Heart left ventricle (tissue), 13 donors: ENCODE results near the gene AMBP.

Source experiments
- POLR2A ChIP-seq, 2 donors: fragments of 450-650 bp; IDR thresholded peaks; one replicate each; pipeline ENCODE4 v1.6.1; 2017; ENCODE audit warnings: antibody characterized with exemption in 2 of 2, mild to moderate bottlenecking in 2 of 2, moderate library complexity in 2 of 2
- TF ChIP-seq, protein P1 (sequence below), 12 donors: fragments of 200-600 bp; sonication (generic) in 4 of 12; IDR thresholded peaks; one replicate each; pipeline versions ENCODE4 v1.5.0 to v1.8.0; 2018 to 2022; ENCODE audit warnings: antibody characterized with exemption in 12 of 12, mild to moderate bottlenecking in 5 of 12
- donor health status: ischemic (EF 13 %, LVEDD 7.1; RV severe dilation, severe dysfunction).
- donor health status: DM: no; HTN: yes; CAD: no.
- donor health status: DM: no; HTN: no; CAD: no.
- donor health status: ischemic (EF 25% LVEDD 6.9; RV normal size, moderate dysfunction).
- donor health status: ischemic (EF 25% LVEDD 5.7; RV mildly dilated, moderate dysfunction).
- donor health status: ischemic (EF 35%, LVEDD 5.7; RV mildly dilated, moderate dysfunction).
- donor health status: nonischemic (EF 11% LVEDD 7.7; RV severe dilation, severe dysfunction).
- donor health status: DM: yes; HTN: yes; CAD: no.
- donor health status: PGD.
- donor health status: ischemic (EF 29% LVEDD 5.4; RV normal size, mild dysfunction).
- donor health status: nonischemic (EF 23%, LVEDD 6.1; RV moderate dilation, normal function).

DNA sequence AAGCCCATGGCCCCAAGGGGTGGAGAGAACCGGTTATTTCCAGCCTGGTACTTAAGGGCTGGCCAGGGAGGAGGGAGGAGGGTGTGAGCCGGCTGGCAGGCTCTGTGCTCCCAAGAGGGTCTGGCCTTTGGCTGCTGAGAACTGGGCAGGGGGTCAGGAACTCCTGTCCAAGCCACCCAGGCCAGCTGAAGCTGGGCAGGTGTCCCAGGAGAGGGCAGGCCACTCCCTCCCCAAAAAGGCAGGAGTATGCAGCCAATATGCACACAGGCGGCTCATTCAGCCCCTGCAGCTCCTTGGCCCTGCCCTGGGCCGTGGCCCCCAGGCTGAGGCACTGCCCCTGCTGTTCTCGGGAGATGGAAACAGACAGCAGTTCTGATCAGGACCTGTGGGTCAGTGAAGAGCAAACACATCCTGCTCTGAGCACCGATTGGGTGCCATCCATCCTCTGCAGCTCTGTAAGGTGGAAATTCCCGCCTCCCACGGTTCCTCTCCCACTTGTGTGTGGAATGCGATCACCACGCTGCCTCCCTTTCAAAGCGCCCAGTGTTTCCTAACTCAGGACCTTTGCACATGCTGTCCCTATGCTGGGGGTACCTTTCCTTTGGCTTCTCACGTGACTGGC is 38.1 kb upstream of the AMBP start:
- TF ChIP-seq POLR2A (IDR thresholded peaks at IDR 0.05): no peak
- TF ChIP-seq, protein P1, sequence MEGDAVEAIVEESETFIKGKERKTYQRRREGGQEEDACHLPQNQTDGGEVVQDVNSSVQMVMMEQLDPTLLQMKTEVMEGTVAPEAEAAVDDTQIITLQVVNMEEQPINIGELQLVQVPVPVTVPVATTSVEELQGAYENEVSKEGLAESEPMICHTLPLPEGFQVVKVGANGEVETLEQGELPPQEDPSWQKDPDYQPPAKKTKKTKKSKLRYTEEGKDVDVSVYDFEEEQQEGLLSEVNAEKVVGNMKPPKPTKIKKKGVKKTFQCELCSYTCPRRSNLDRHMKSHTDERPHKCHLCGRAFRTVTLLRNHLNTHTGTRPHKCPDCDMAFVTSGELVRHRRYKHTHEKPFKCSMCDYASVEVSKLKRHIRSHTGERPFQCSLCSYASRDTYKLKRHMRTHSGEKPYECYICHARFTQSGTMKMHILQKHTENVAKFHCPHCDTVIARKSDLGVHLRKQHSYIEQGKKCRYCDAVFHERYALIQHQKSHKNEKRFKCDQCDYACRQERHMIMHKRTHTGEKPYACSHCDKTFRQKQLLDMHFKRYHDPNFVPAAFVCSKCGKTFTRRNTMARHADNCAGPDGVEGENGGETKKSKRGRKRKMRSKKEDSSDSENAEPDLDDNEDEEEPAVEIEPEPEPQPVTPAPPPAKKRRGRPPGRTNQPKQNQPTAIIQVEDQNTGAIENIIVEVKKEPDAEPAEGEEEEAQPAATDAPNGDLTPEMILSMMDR (IDR thresholded peaks at IDR 0.05): no peak
